NT2/D1 (cell line): ENCODE measurements around the gene MAP2K4.

ENCODE experiments used
- SUZ12 ChIP-seq: IDR thresholded peaks from 2 replicates; pipeline ENCODE4 v1.6.1; 2011; ENCODE audit not compliant: insufficient read length, insufficient read depth; ENCODE audit errors: extremely low read depth
- YY1 ChIP-seq: IDR thresholded peaks from 2 replicates; pipeline ENCODE4 v1.6.1; 2011; ENCODE audit not compliant: insufficient read length, insufficient read depth

- TF ChIP-seq SUZ12 (no peak), YY1 (no peak)
Measured at GRCh38 chr17:12097326-12097725, 76.6 kb downstream of the MAP2K4 start.
